Cardiac muscle cell (in vitro differentiated cells and primary cell): ENCODE results near the gene MEIOB. TPM values are rescaled to one million over a fixed set of nuclear protein-coding genes. Genes with fewer than 3 reads are reported as not detected.
"Not testable (repeated sequence)": the region's sequence is repeated elsewhere in the genome, so short reads cannot be mapped to it uniquely, and the experiment has no call there.

Source experiments
- DNase-seq, 2 donors: peaks; one replicate each; pipeline versions ENCODE4 v3.0.0 to v3.0.0-alpha.2; 2010 to 2017; ENCODE audit warnings: low read depth in 1 of 2, low spot score in 1 of 2
- H3K27ac ChIP-seq: fragments of 200-600 bp; sonication (generic); 2 replicates; pipeline ENCODE4 v1.5.1; 2016
- H3K27me3 ChIP-seq: fragments of 200-600 bp; sonication (generic); 2 replicates; pipeline ENCODE4 v1.6.0; 2016; ENCODE audit warnings: control low read depth
- H3K36me3 ChIP-seq: fragments of 200-600 bp; sonication (generic); 2 replicates; pipeline ENCODE4 v1.5.1; 2016; ENCODE audit warnings: control low read depth
- H3K4me1 ChIP-seq: fragments of 200-600 bp; sonication (generic); 2 replicates; pipeline ENCODE4 v1.8.1; 2017; ENCODE audit warnings: low read depth, mild to moderate bottlenecking, mixed run types
- H3K4me3 ChIP-seq: fragments of 200-600 bp; sonication (generic); 2 replicates; pipeline ENCODE4 v1.5.1; 2016; ENCODE audit warnings: mild to moderate bottlenecking
- H3K9me3 ChIP-seq: fragments of 200-600 bp; sonication (generic); 2 replicates; pipeline ENCODE4 v1.5.1; 2017; ENCODE audit warnings: low read depth, mild to moderate bottlenecking, control low read depth
- CTCF ChIP-seq: IDR thresholded peaks from 2 replicates; pipeline ENCODE4 v1.5.1; 2012; ENCODE audit warnings: low read depth, mild to moderate bottlenecking, low read length
- polyA plus RNA-seq: library from polyadenylated mRNA; unstranded; fragments of >200 nt; fragmentation: Nextera tagmentation; extraction: Ambion mirVana; gene quantifications from 2 replicates; pipeline ENCODE4 v1.2.1, GENCODE V29; 2016
- total RNA-seq: library from RNA; depleted of rRNA; stranded (reverse); fragments of >200 nt; gene quantifications from 2 replicates; pipeline ENCODE4 v1.2.3, GENCODE V29; 2016

The MEIOB gene, protein sequence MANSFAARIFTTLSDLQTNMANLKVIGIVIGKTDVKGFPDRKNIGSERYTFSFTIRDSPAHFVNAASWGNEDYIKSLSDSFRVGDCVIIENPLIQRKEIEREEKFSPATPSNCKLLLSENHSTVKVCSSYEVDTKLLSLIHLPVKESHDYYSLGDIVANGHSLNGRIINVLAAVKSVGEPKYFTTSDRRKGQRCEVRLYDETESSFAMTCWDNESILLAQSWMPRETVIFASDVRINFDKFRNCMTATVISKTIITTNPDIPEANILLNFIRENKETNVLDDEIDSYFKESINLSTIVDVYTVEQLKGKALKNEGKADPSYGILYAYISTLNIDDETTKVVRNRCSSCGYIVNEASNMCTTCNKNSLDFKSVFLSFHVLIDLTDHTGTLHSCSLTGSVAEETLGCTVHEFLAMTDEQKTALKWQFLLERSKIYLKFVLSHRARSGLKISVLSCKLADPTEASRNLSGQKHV
- 2.0 TPM in 1 of 2 replicates, not detected in the other for total RNA-seq
- polyA plus RNA-seq: 1.3 TPM in 1 of 2 replicates, not detected in the other

GRCh38 chr16:1871974-1872635, at the start of gene MEIOB:
Gene MEIOB (minus strand): TSS chr16:1872164. CDS start chr16:1868175, 3,989 bp downstream.
- H3K27ac ChIP-seq: no peak within 1 kb of the TSS
- no peak for TF ChIP-seq CTCF
- H3K27me3 ChIP-seq: peaks cover 47% of the 10 kb centered on the region
- no peaks in the 10 kb centered on the region for H3K4me1 ChIP-seq
- peak; percentile 24 to 59 for DNase-seq
- H3K4me3 ChIP-seq: peak within 1 kb of the TSS; percentile 1
- no peaks in the 10 kb centered on the region for H3K9me3 ChIP-seq
- no peaks in the 10 kb centered on the region for H3K36me3 ChIP-seq

GRCh38 chr16:1920727-1921171, 48.8 kb upstream of the MEIOB start:
- H3K36me3 ChIP-seq: no peaks in the 10 kb centered on the region
- TF ChIP-seq CTCF: no peak
- H3K27ac ChIP-seq: no peak overlapping the region
- peaks cover 81% of the 10 kb centered on the region for H3K27me3 ChIP-seq
- DNase-seq: peak in 1 of 2 donors; percentile 70
- no peak overlapping the region for H3K4me3 ChIP-seq
- no peaks in the 10 kb centered on the region for H3K9me3 ChIP-seq
- peaks cover 14% of the 10 kb centered on the region for H3K4me1 ChIP-seq

DNA sequence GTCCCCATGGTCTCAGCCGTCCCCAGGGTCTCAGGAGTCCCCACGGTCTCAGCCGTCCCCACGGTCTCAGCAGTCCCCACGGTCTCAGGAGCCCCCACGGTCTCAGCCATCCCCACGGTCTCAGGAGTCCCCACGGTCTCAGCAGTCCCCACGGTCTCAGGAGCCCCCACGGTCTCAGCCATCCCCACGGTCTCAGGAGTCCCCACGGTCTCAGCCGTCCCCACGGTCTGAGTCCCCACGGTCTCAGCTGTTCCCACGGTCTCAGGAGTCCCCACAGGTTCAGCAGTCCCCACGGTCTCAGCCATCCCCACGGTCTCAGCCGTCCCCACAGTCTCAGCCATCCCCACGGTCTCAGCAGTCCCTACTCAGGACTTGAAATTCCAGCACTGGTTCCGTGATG, 48.2 kb upstream of the MEIOB start:
- not testable (repeated sequence) for H3K27ac ChIP-seq, H3K36me3 ChIP-seq, H3K4me3 ChIP-seq, DNase-seq, H3K9me3 ChIP-seq
- Histone ChIP-seq H3K27me3 (peaks cover 87% of the 10 kb centered on the region), H3K4me1 (peaks cover 14% of the 10 kb centered on the region)

- Histone ChIP-seq H3K9me3 (no peaks in the 10 kb centered on the region), H3K4me1 (peaks cover 14% of the 10 kb centered on the region), H3K27me3 (peaks cover 94% of the 10 kb centered on the region), H3K36me3 (no peaks in the 10 kb centered on the region), H3K27ac (no peak overlapping the region), H3K4me3 (no peak overlapping the region)
- TF ChIP-seq CTCF: no peak
- no peak for DNase-seq
Measured at GRCh38 chr16:1919327-1919998, 47.5 kb upstream of the MEIOB start.

DNA sequence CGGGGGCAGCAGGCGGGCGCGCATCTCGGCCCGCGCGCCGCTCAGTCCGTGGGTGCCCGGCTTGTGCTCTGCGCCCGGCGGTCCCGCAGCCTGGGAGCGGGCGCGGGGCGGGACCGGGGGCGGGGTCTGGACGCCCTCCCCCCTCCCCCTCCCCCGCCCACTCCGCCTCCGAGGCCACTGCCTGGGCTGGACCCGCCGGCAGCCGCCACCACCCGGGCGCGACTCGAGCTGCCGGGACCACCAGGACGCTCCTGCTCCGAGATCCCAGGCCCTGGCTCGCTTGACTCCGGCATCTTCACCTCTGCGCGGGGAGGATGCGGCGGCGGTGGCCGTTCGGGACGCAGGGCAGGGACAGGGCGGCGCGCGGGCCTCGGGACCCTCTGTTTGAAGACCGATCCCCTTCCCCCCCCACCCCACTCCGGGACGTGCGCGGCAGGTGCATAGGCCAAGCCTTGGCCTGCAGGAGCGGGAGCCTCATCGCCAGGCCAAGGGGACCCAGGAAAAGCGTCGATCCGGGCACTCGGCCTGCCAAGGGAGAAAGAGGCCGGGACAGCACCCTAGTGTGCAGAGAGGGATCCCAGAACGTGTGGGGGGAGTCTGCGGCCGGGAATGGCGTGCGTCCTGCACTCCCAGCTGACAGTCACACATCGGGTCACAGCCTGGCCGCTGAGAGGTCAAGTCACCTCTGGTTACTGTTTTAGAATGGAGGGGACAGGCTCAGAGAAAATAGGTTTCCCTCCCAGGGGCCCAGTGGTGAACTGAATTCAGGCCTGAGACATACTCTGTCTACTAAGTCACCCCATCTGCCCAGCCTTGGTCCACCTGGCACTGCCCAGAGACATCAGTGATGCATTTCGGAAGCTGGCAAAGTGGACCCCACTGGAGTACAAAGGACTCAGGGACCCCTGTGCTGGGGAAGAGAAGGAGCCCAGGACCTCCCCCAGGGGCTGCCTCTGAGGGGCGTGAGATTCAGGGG, 46.7 kb upstream of the MEIOB start, which contains the start of gene HS3ST6:
Gene HS3ST6, minus strand, starts transcription at position 65 of the 976 bp plus-strand sequence. CDS start 92 bp downstream, outside the sequence.
- no peak within 1 kb of the TSS for H3K27ac ChIP-seq
- peak within 1 kb of the TSS; percentile 16 for H3K4me3 ChIP-seq
- no peaks in the 10 kb centered on the region for H3K36me3 ChIP-seq
- no peaks in the 10 kb centered on the region for H3K9me3 ChIP-seq
- TF ChIP-seq CTCF: no peak
- peaks cover 97% of the 10 kb centered on the region for H3K27me3 ChIP-seq
- H3K4me1 ChIP-seq: peaks cover 10% of the 10 kb centered on the region
- peak in 1 of 2 donors; percentile 48 for DNase-seq
